Measurements from ENCODE around the gene ATG101. TPM values are rescaled to one million over a fixed set of nuclear protein-coding genes. Genes with fewer than 3 reads are reported as not detected.

ATG101 gene
- total and polyA plus RNA-seq, 9 of the 15 experiments (the other 6 are each of a cell fraction or from before 2014, with no cell fraction given), result 2.9 to 52.4 (median 29.7) TPM

DNA sequence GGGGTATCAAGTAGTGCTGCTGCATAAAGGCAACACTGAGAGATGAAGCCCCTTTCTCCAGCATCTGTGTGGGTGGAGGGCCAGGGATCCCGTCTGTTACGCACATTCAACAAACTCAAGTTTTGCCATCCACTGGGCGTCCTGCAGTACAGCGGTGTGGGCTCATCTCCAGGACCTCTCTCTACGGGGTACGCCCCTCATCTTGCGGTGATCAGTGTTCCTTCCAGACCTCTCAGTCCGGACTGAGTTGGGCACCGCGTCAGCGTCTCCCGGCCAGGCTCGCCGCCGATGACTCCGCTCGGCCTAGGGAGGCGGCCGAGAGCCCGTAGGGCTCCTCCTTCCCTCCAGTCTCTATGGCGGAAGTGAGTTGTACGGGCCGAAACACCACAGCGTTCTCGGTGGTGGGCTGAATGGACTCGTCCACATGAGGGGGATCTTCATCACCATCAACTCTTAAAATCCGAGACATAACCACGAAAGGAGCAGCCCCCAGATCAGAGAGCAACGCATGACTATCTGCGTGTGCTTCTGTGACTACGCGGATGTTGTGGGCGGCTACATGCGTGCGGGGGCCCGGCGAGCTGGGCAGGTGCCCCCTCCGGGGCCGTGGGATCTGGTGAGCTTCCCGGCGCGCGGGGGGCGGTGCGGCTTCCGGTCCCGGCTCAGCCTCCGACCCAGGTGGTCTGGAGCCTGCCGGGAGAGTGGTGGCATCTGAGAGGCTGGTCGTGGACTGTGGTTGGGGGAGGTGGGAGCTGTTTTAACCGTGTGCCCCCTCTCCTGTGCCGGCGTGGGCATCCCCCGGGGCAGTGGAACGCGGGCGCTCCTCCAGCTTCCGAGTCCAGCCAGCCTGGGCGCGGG, at the start of gene ATG101 (continued):
- TF ChIP-seq ZNF253 (CRISPR knock-in tag; conservative IDR thresholded peaks at IDR 0.05) (no peak), MECOM (CRISPR knock-in tag; IDR thresholded peaks at IDR 0.05) (0 out of 2 replicates have a peak, but pooled peaks have one; percentile 43), ZNF584 (CRISPR knock-in tag; IDR thresholded peaks at IDR 0.05; ENCODE audit: low read depth) (no peak), CBX5 (IDR thresholded peaks at IDR 0.05; ENCODE audit: borderline replicate concordance, low read depth) (peak; percentile 34; the same call in 1 of the 2 replicates), KDM1A (IDR thresholded peaks at IDR 0.05) (no peak), IRF2 (CRISPR knock-in tag; IDR thresholded peaks at IDR 0.05) (no peak), POLR3A (IDR thresholded peaks at IDR 0.05; ENCODE audit: borderline replicate concordance, extremely low read depth, insufficient read depth, insufficient read length) (no peak), NRF1 (conservative IDR thresholded peaks at IDR 0.05 in 1 of 2, IDR thresholded peaks at IDR 0.05 in 1 of 2) (peak; percentile 16 to 24; a peak in 2 of 4 replicates), MEIS2 (IDR thresholded peaks at IDR 0.05; ENCODE audit: partially characterized antibody) (no peak), MIER1 (IDR thresholded peaks at IDR 0.05; ENCODE audit: low read depth) (peak; percentile 78), NFIC (IDR thresholded peaks at IDR 0.05) (peak; percentile 39; the same call in 1 of the 2 replicates), ELF2 (CRISPR knock-in tag; IDR thresholded peaks at IDR 0.05) (peak; percentile 81), TEAD4 (IDR thresholded peaks at IDR 0.05; ENCODE audit: low read length) (peak; percentile 42), TEAD4 (CRISPR knock-in tag; IDR thresholded peaks at IDR 0.05; ENCODE audit: borderline replicate concordance) (no peak)
- TF ChIP-seq, protein P1, sequence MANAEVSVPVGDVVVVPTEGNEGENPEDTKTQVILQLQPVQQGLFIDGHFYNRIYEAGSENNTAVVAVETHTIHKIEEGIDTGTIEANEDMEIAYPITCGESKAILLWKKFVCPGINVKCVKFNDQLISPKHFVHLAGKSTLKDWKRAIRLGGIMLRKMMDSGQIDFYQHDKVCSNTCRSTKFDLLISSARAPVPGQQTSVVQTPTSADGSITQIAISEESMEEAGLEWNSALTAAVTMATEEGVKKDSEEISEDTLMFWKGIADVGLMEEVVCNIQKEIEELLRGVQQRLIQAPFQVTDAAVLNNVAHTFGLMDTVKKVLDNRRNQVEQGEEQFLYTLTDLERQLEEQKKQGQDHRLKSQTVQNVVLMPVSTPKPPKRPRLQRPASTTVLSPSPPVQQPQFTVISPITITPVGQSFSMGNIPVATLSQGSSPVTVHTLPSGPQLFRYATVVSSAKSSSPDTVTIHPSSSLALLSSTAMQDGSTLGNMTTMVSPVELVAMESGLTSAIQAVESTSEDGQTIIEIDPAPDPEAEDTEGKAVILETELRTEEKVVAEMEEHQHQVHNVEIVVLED (CRISPR knock-in tag; IDR thresholded peaks at IDR 0.05), result peak; percentile 66; the same call in 1 of the 2 replicates
- TF ChIP-seq, protein P2, sequence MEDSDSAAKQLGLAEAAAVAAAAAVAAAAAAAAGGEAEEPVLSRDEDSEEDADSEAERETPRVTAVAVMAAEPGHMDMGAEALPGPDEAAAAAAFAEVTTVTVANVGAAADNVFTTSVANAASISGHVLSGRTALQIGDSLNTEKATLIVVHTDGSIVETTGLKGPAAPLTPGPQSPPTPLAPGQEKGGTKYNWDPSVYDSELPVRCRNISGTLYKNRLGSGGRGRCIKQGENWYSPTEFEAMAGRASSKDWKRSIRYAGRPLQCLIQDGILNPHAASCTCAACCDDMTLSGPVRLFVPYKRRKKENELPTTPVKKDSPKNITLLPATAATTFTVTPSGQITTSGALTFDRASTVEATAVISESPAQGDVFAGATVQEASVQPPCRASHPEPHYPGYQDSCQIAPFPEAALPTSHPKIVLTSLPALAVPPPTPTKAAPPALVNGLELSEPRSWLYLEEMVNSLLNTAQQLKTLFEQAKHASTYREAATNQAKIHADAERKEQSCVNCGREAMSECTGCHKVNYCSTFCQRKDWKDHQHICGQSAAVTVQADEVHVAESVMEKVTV (CRISPR knock-in tag; IDR thresholded peaks at IDR 0.05), result no peak
- TF ChIP-seq, protein P3, sequence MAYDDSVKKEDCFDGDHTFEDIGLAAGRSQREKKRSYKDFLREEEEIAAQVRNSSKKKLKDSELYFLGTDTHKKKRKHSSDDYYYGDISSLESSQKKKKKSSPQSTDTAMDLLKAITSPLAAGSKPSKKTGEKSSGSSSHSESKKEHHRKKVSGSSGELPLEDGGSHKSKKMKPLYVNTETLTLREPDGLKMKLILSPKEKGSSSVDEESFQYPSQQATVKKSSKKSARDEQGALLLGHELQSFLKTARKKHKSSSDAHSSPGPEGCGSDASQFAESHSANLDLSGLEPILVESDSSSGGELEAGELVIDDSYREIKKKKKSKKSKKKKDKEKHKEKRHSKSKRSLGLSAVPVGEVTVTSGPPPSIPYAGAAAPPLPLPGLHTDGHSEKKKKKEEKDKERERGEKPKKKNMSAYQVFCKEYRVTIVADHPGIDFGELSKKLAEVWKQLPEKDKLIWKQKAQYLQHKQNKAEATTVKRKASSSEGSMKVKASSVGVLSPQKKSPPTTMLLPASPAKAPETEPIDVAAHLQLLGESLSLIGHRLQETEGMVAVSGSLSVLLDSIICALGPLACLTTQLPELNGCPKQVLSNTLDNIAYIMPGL (CRISPR knock-in tag; IDR thresholded peaks at IDR 0.05), result peak; percentile 95

Measured in K562 (cell line).